ENCODE results near the gene CLEC16A.
A peak's percentile ranks its signal among the peaks of the same experiment; 100 is the strongest.

The CLEC16A gene

GRCh38 chr16:11063448-11064201 lies 119.3 kb downstream of the CLEC16A start:
- WGBS (ENCODE audit: extremely low coverage, insufficient coverage, low lambda C conversion rate), result no CpG with 5 or more reads among the region's 8 CpGs
- Histone ChIP-seq H3K9ac (ENCODE audit: low read length) (no peak overlapping the region), H3K23ac (ENCODE audit: low read length) (no peak overlapping the region), H2BK5ac (ENCODE audit: low read length) (no peak overlapping the region), H2BK120ac (ENCODE audit: low read depth, low read length) (no peak overlapping the region), H3K36me3 (ENCODE audit: control insufficient read depth, insufficient read depth, low read length) (no peaks in the 10 kb centered on the region), H2AK5ac (ENCODE audit: low read length) (no peak overlapping the region), H4K5ac (ENCODE audit: low read length) (no peak overlapping the region), H3K4me3 (ENCODE audit: low read length) (no peak overlapping the region), H4K8ac (ENCODE audit: low read depth, low read length) (no peak overlapping the region), H3K27me3 (ENCODE audit: insufficient read depth, low read length, poor library complexity) (no peaks in the 10 kb centered on the region), H3K79me1 (ENCODE audit: low read length) (no peaks in the 10 kb centered on the region), H3K27ac (ENCODE audit: low read depth, low read length) (no peak overlapping the region), H3K4me2 (ENCODE audit: low read length) (no peak overlapping the region), H3K56ac (ENCODE audit: low read length) (peak overlapping the region; percentile 27), H3K79me2 (ENCODE audit: control insufficient read depth, insufficient read depth, low read length) (no peaks in the 10 kb centered on the region), H3K18ac (ENCODE audit: low read length) (no peak overlapping the region), H2BK15ac (replicated peaks; ENCODE audit: low read depth) (no peak overlapping the region), H3K4me1 (ENCODE audit: control insufficient read depth, low read depth, low read length) (peaks cover 5% of the 10 kb centered on the region), H3K4ac (ENCODE audit: low read depth, low read length) (no peak overlapping the region)
- DNase-seq, result no peak

- H3K27me3 ChIP-seq (ENCODE audit: insufficient read depth, low read length, poor library complexity), result no peaks in the 10 kb centered on the region
- no peak overlapping the region for H4K5ac ChIP-seq (ENCODE audit: low read length)
- no peak overlapping the region for H2BK5ac ChIP-seq (ENCODE audit: low read length)
- no CpG with 5 or more reads among the region's 3 CpGs for WGBS (ENCODE audit: extremely low coverage, insufficient coverage, low lambda C conversion rate)
- no peak overlapping the region for H3K18ac ChIP-seq (ENCODE audit: low read length)
- H2BK120ac ChIP-seq (ENCODE audit: low read depth, low read length), result no peak overlapping the region
- no peak overlapping the region for H3K9ac ChIP-seq (ENCODE audit: low read length)
- H3K4me2 ChIP-seq (ENCODE audit: low read length), result no peak overlapping the region
- H3K27ac ChIP-seq (ENCODE audit: low read depth, low read length), result no peak overlapping the region
- no peak overlapping the region for H3K4ac ChIP-seq (ENCODE audit: low read depth, low read length)
- H2BK15ac ChIP-seq (replicated peaks; ENCODE audit: low read depth), result no peak overlapping the region
- no peak overlapping the region for H3K4me3 ChIP-seq (ENCODE audit: low read length)
- no peak overlapping the region for H3K56ac ChIP-seq (ENCODE audit: low read length)
- H3K4me1 ChIP-seq (ENCODE audit: control insufficient read depth, low read depth, low read length), result peaks cover 5% of the 10 kb centered on the region
- no peaks in the 10 kb centered on the region for H3K79me1 ChIP-seq (ENCODE audit: low read length)
- no peak overlapping the region for H2AK5ac ChIP-seq (ENCODE audit: low read length)
- no peak overlapping the region for H3K23ac ChIP-seq (ENCODE audit: low read length)
- no peaks in the 10 kb centered on the region for H3K36me3 ChIP-seq (ENCODE audit: control insufficient read depth, insufficient read depth, low read length)
- no peak for DNase-seq
- H3K79me2 ChIP-seq (ENCODE audit: control insufficient read depth, insufficient read depth, low read length), result no peaks in the 10 kb centered on the region
- H4K8ac ChIP-seq (ENCODE audit: low read depth, low read length), result no peak overlapping the region
These were observed 119.8 kb downstream of the CLEC16A start for GRCh38 chr16:11064202-11064540.

- Histone ChIP-seq H2AK5ac (ENCODE audit: low read length) (no peak overlapping the region), H2BK5ac (ENCODE audit: low read length) (no peak overlapping the region), H3K18ac (ENCODE audit: low read length) (no peak overlapping the region), H3K56ac (ENCODE audit: low read length) (no peak overlapping the region), H3K36me3 (ENCODE audit: control insufficient read depth, insufficient read depth, low read length) (no peaks in the 10 kb centered on the region), H3K27ac (ENCODE audit: low read depth, low read length) (no peak overlapping the region), H2BK120ac (ENCODE audit: low read depth, low read length) (no peak overlapping the region), H2BK15ac (replicated peaks; ENCODE audit: low read depth) (no peak overlapping the region), H3K79me2 (ENCODE audit: control insufficient read depth, insufficient read depth, low read length) (no peaks in the 10 kb centered on the region), H3K23ac (ENCODE audit: low read length) (no peak overlapping the region), H4K8ac (ENCODE audit: low read depth, low read length) (no peak overlapping the region), H3K27me3 (ENCODE audit: insufficient read depth, low read length, poor library complexity) (no peaks in the 10 kb centered on the region), H3K4me3 (ENCODE audit: low read length) (no peak overlapping the region), H3K4ac (ENCODE audit: low read depth, low read length) (no peak overlapping the region), H3K9ac (ENCODE audit: low read length) (no peak overlapping the region), H4K5ac (ENCODE audit: low read length) (no peak overlapping the region), H3K4me1 (ENCODE audit: control insufficient read depth, low read depth, low read length) (peaks cover 5% of the 10 kb centered on the region), H3K4me2 (ENCODE audit: low read length) (no peak overlapping the region), H3K79me1 (ENCODE audit: low read length) (no peaks in the 10 kb centered on the region)
- WGBS (ENCODE audit: extremely low coverage, insufficient coverage, low lambda C conversion rate), result no CpG with 5 or more reads among the region's 3 CpGs
- no peak for DNase-seq
These were observed 120.5 kb downstream of the CLEC16A start for GRCh38 chr16:11064851-11065250.

- Histone ChIP-seq H3K4ac (ENCODE audit: low read depth, low read length) (no peak overlapping the region), H2AK5ac (ENCODE audit: low read length) (no peak overlapping the region), H3K4me2 (ENCODE audit: low read length) (no peak overlapping the region), H4K8ac (ENCODE audit: low read depth, low read length) (no peak overlapping the region), H3K56ac (ENCODE audit: low read length) (no peak overlapping the region), H3K4me3 (ENCODE audit: low read length) (no peak overlapping the region), H2BK120ac (ENCODE audit: low read depth, low read length) (no peak overlapping the region), H3K9ac (ENCODE audit: low read length) (no peak overlapping the region), H3K4me1 (ENCODE audit: control insufficient read depth, low read depth, low read length) (peaks cover 5% of the 10 kb centered on the region), H3K23ac (ENCODE audit: low read length) (no peak overlapping the region), H3K79me1 (ENCODE audit: low read length) (no peaks in the 10 kb centered on the region), H3K27me3 (ENCODE audit: insufficient read depth, low read length, poor library complexity) (no peaks in the 10 kb centered on the region), H3K36me3 (ENCODE audit: control insufficient read depth, insufficient read depth, low read length) (no peaks in the 10 kb centered on the region), H2BK15ac (replicated peaks; ENCODE audit: low read depth) (no peak overlapping the region), H4K5ac (ENCODE audit: low read length) (no peak overlapping the region), H2BK5ac (ENCODE audit: low read length) (no peak overlapping the region), H3K79me2 (ENCODE audit: control insufficient read depth, insufficient read depth, low read length) (no peaks in the 10 kb centered on the region), H3K27ac (ENCODE audit: low read depth, low read length) (no peak overlapping the region), H3K18ac (ENCODE audit: low read length) (no peak overlapping the region)
- no peak for DNase-seq
- no CpG with 5 or more reads among the region's 14 CpGs for WGBS (ENCODE audit: extremely low coverage, insufficient coverage, low lambda C conversion rate)
These were observed 122.0 kb downstream of the CLEC16A start for GRCh38 chr16:11066261-11066870.

GRCh38 chr16:11067266-11067665 lies 122.9 kb downstream of the CLEC16A start:
- Histone ChIP-seq H2AK5ac (ENCODE audit: low read length) (no peak overlapping the region), H3K79me1 (ENCODE audit: low read length) (no peaks in the 10 kb centered on the region), H3K79me2 (ENCODE audit: control insufficient read depth, insufficient read depth, low read length) (no peaks in the 10 kb centered on the region), H3K56ac (ENCODE audit: low read length) (no peak overlapping the region), H3K18ac (ENCODE audit: low read length) (no peak overlapping the region), H2BK5ac (ENCODE audit: low read length) (no peak overlapping the region), H3K4me2 (ENCODE audit: low read length) (no peak overlapping the region), H3K4me1 (ENCODE audit: control insufficient read depth, low read depth, low read length) (peaks cover 5% of the 10 kb centered on the region), H2BK120ac (ENCODE audit: low read depth, low read length) (no peak overlapping the region), H3K9ac (ENCODE audit: low read length) (no peak overlapping the region), H4K5ac (ENCODE audit: low read length) (no peak overlapping the region), H4K8ac (ENCODE audit: low read depth, low read length) (no peak overlapping the region), H3K23ac (ENCODE audit: low read length) (no peak overlapping the region), H2BK15ac (replicated peaks; ENCODE audit: low read depth) (no peak overlapping the region), H3K27me3 (ENCODE audit: insufficient read depth, low read length, poor library complexity) (no peaks in the 10 kb centered on the region), H3K4ac (ENCODE audit: low read depth, low read length) (no peak overlapping the region), H3K27ac (ENCODE audit: low read depth, low read length) (no peak overlapping the region), H3K36me3 (ENCODE audit: control insufficient read depth, insufficient read depth, low read length) (no peaks in the 10 kb centered on the region), H3K4me3 (ENCODE audit: low read length) (no peak overlapping the region)
- WGBS (ENCODE audit: extremely low coverage, insufficient coverage, low lambda C conversion rate), result no CpG with 5 or more reads among the region's 7 CpGs
- no peak for DNase-seq
